ENCODE data around the gene SLC7A4. TPM values are rescaled to one million over a fixed set of nuclear protein-coding genes. Genes with fewer than 3 reads are reported as not detected.

The SLC7A4 gene
- total RNA-seq, 1 donor from 2014 or later = 0.22 TPM

GRCh38 chr22:21031545-21032036 lies 770 bp downstream of the SLC7A4 start:
- no peaks in the 10 kb centered on the region for H3K9me3 Mint-ChIP-seq (ENCODE audit: low read depth)

GRCh38 chr22:21030621-21031544 lies 1.5 kb downstream of the SLC7A4 start:
- no peak for TF ChIP-seq CTCF (IDR thresholded peaks at IDR 0.05)
- Mint-ChIP-seq H3K4me1 (ENCODE audit: low read depth) (peaks cover 16% of the 10 kb centered on the region), H3K4me3 (ENCODE audit: unreplicated experiment) (peak overlapping the region; percentile 9), H3K27ac (ENCODE audit: unreplicated experiment) (no peak overlapping the region), H3K9me3 (ENCODE audit: low read depth) (no peaks in the 10 kb centered on the region), H3K36me3 (ENCODE audit: low read depth) (no peaks in the 10 kb centered on the region), H3K27me3 (ENCODE audit: low read depth) (no peaks in the 10 kb centered on the region)
- no peak for DNase-seq (ENCODE audit: low spot score)

More at GRCh38 chr22:21031545-21032036, 770 bp downstream of the SLC7A4 start:
- peak overlapping the region; percentile 9 for H3K4me3 Mint-ChIP-seq (ENCODE audit: unreplicated experiment)
- no peak for DNase-seq (ENCODE audit: low spot score)
- no peak for TF ChIP-seq CTCF (IDR thresholded peaks at IDR 0.05)
- no peaks in the 10 kb centered on the region for H3K27me3 Mint-ChIP-seq (ENCODE audit: low read depth)
- H3K27ac Mint-ChIP-seq (ENCODE audit: unreplicated experiment) = no peak overlapping the region
- H3K4me1 Mint-ChIP-seq (ENCODE audit: low read depth) = peaks cover 16% of the 10 kb centered on the region
- no peaks in the 10 kb centered on the region for H3K36me3 Mint-ChIP-seq (ENCODE audit: low read depth)

- no peak overlapping the region for H3K4me3 Mint-ChIP-seq (ENCODE audit: unreplicated experiment)
- no peak for TF ChIP-seq CTCF (IDR thresholded peaks at IDR 0.05)
Observed at GRCh38 chr22:21030032-21030431, 2.3 kb downstream of the SLC7A4 start.

GRCh38 chr22:21029486-21030025 lies 2.8 kb downstream of the SLC7A4 start:
- H3K4me3 Mint-ChIP-seq (ENCODE audit: unreplicated experiment) = no peak overlapping the region
- H3K4me1 Mint-ChIP-seq (ENCODE audit: low read depth) = peaks cover 16% of the 10 kb centered on the region
- DNase-seq (ENCODE audit: low spot score) = no peak
- H3K36me3 Mint-ChIP-seq (ENCODE audit: low read depth) = no peaks in the 10 kb centered on the region
- no peak for TF ChIP-seq CTCF (IDR thresholded peaks at IDR 0.05)
- no peak overlapping the region for H3K27ac Mint-ChIP-seq (ENCODE audit: unreplicated experiment)
- no peaks in the 10 kb centered on the region for H3K9me3 Mint-ChIP-seq (ENCODE audit: low read depth)
- H3K27me3 Mint-ChIP-seq (ENCODE audit: low read depth) = no peaks in the 10 kb centered on the region

More at GRCh38 chr22:21030032-21030431, 2.3 kb downstream of the SLC7A4 start:
- H3K9me3 Mint-ChIP-seq (ENCODE audit: low read depth) = no peaks in the 10 kb centered on the region
- H3K27me3 Mint-ChIP-seq (ENCODE audit: low read depth) = no peaks in the 10 kb centered on the region
- no peak overlapping the region for H3K27ac Mint-ChIP-seq (ENCODE audit: unreplicated experiment)
- no peaks in the 10 kb centered on the region for H3K36me3 Mint-ChIP-seq (ENCODE audit: low read depth)
- DNase-seq (ENCODE audit: low spot score) = no peak
- peaks cover 16% of the 10 kb centered on the region for H3K4me1 Mint-ChIP-seq (ENCODE audit: low read depth)
